HG03095 (cell line): ENCODE data around the gene PLD6.
"Not testable (repeated sequence)": the region's sequence is repeated elsewhere in the genome, so short reads cannot be mapped to it uniquely, and the experiment has no call there.

Experiments used
- ATAC-seq: cut with Tn5 transposase; IDR thresholded peaks from one replicate; pipeline ENCODE4 v1.9.1; 2021; ENCODE audit warnings: moderate library complexity; ENCODE audit not compliant: unreplicated experiment

Gene PLD6, protein sequence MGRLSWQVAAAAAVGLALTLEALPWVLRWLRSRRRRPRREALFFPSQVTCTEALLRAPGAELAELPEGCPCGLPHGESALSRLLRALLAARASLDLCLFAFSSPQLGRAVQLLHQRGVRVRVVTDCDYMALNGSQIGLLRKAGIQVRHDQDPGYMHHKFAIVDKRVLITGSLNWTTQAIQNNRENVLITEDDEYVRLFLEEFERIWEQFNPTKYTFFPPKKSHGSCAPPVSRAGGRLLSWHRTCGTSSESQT

DNA sequence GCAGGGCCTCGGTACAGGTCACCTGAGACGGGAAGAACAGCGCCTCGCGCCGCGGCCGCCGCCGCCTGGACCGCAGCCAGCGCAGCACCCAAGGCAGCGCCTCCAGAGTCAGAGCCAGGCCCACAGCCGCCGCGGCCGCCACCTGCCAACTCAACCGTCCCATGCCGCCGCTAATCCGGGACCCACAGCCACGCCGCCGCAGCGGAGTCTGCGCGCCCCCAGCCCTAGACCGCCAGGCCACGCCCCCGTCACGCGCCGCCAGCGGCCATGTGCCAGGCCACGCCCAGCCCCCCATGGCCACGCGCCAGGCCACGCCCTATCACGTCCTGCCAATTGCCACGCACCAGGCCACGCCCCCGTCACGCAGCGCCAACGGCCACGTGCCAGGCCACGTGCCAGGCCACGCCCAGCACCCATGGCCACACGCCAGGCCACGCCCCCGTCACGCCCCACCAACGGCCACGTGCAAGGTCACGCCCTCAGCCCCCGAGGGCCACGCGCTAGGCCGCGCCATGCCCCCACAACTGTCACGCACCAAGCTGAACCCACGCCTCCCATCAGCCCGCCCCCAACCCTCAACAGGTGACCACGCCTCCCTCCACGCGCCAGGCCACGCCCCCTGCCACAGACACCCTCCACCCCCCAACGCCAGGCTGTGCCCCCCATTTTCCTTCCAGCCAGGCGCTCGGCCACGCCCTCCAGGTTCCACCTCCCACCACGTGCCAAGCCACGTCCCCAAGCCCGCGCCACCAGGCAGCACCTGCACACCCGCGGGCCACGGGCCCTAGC lies at the start of gene PLD6:
PLD6 (minus strand) TSS at position 210 of the 789 bp plus-strand sequence; CDS start at position 163, 47 bp downstream.
- no peak for ATAC-seq

DNA sequence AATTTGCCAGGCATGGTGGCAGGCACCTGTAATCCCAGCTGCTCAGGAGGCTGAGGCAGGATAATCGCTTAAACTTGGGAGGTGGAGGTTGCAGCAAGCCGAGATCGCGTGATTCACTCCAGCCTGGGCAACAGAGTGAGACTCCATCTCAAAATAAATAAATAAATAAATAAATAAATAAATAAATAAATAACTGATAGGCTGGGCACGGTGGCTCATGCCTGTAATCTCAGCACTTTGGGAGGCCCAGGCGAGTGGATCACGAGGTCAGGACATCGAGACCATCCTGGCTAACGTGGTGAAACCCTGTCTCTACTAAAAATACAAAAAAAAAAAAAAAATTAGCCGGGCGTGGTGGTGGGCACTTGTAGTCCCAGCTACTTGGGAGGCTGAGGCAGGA lies 49.6 kb upstream of the PLD6 start:
- not testable (repeated sequence) for ATAC-seq

DNA sequence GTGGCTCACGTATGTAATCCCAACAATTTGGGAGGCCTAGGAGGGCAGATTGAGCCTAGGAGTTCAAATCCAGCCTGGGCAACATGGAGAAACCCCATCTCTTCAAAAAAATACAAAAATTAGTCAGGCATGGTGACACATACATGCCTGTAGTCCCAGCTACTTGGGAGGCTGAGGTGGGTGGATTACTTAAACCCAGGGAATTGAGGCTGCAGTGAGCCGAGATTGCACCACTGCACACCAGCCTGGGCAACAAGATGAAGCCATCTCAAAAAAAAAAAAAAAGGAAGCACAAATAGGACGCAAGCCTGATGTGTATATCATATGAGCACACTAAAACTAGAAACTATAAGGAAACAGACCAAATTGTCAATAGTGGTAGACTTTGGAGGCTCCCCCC lies 47.9 kb upstream of the PLD6 start:
- no peak for ATAC-seq

DNA sequence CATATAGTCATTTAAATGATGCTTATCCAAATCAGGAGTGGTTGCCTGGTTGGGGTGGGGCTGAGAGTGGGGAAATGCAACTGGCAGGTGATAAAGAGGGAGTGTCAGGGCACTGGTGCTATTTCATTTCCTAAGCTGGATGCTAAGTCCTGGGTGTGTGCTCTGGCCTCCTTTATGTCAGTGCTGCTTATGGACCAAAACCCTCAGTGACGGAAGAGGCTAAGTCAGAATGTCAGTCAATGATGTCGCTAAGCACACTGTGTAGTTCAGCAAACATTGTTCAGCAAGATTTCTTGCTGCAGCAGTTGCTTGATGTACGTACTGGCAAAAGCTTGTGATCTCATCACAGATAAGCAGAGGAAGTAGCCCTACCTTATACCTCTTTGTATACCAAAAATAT lies 47.3 kb upstream of the PLD6 start:
- ATAC-seq, result no peak

DNA sequence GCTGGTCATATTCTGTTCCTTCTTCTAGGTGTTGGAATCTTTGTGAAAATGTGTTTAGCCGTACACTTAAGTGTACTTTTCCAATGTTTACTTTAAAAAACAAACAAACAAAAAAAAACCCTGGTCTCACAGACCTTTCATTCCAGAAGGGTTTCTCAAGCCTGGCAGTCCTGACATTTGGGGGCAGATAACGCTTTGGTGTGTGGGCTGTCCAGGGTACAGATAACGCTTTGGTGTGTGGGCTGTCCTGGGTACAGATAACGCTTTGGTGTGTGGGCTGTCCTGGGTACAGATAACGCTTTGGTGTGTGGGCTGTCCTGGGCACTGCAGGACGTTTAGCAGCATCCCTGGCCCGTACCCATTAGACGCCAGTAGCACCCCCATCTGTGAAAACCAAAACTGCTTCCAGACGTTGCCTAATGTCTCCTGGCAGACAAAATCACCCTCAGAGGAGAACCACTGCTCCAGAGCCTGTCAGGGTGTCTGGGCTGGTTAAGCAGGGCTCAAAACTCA lies 46.1 kb upstream of the PLD6 start:
- ATAC-seq, result no peak

DNA sequence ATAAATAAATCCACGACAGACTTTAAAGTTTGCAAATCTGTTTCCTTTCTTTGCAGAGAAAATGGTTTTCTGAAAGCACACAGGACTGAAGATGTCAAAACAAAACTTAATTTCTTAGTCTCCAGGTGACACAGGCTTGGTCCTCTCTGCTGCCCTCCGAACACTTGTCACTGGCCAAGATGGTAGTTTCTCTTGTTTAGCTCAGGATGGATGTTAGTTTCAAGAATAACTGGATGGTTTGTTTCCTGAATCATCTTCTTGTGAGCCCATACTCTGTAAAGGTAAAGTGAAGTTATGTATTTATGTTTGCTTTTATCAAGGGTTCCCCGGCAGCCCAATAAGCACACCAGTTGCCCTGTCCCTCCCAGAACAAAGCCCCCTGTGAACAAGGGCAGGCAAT lies 40.7 kb upstream of the PLD6 start:
- ATAC-seq, result no peak

DNA sequence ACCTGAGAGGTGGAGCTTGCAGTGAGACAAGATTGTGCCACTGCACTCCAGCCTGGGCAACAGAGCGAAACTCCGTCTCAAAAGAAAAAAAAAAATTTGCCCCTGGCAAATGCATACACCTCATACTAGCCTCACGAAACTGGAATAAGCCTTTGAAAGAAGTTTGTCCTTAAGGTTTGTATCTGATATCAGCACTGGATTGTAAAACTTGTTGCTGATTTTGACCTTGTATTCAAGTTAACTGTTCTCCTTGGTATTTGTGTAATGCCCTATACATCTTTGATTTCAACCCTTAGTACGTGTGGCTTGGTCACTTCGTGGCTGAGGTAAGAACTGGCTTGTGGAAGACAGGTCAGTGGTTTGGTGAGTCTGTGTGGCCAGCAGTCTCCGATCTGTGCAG lies 37.0 kb upstream of the PLD6 start:
- no peak for ATAC-seq

DNA sequence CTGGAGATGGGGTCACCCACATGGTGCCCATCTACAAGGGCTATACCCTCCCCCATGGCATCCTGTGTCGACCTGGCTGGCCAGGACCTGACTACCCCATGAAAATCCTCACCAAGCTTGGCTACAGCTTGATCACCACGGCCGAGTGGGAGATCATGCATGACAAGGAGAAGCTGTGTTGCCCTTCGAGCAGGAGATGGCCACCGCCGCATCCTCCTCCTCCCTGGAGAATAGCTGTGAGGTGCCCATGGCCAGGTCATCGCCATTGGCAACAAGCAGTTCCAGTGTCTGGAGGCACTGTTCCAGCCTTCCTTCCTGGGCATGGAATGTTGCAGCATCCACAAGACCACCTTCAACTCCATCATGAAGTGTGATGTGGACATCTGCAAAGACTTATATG lies 36.1 kb upstream of the PLD6 start:
- no peak for ATAC-seq

DNA sequence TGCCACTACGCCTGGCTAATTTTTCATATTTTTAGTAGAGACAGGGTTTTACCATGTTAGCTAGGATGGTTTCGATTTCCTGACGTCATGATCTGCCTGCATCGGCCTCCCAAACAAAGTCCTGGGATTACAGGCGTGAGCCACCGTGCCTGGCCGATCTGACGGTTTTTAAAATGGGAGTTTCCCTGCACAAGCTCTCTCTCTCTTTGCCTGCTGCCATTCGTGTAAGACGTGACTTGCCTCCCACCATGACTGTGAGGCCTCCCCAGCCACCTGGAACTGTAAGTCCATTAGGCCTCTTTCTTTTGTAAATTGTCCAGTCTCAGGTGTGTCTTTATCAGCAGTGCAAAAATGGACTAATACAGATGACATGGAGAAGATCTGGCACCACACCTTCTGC lies 35.5 kb upstream of the PLD6 start:
- ATAC-seq, result no peak

DNA sequence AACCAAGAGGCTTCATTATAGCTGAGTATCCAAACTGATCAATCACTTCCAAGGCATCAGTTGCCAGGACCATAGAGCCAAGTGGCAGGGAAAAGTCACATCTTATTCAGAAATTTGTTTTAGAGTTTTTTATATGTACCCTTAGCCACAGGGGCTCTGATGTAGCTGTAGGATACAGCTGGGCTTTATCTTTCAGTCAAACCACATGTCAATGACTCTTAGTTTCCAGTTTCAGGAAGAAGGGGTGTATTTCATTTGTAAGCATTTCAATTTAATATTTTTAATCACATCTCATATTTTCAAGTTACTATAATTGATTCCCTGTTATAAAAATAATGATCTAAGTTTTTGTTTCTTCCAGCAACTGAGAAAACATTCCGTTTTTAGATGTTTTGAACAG lies 33.7 kb upstream of the PLD6 start:
- ATAC-seq, result no peak

DNA sequence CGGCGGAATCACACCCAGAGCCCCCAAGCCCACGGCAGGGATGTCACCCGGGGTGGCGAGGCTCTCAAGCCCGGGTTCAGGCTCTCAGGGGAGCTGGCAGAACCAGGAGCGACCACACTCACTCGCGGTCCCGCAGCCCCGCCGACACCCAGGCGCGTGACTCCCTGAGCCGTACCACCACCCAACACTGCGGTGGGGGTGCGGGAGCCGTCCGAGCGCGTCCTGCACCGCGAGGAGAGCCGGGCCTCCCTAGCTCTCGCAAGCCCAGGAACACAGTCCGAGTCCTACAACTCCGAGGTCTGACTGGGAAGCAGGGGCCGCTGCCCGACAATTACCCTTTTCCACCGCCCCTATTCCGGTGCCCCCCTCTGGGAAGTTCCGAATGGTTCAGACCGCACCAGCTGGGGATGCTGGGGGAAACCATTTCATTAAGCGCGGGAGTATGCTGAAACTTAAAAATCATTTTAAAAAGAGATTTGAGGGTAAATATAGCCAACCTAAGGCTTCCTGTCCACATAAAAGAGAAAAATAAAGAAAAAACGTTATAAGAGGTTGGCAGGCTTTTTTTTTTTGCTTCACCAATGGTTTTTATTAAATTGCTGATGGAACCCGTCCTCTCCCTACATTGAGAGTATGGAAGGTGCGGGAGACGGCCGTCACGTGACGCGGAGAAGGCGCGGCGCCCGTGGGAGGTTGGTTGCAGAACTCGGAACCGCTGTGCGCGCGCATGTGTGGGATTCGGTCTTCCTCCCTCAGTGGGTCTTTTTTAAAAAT lies 31.1 kb upstream of the PLD6 start, which contains the start of gene FLCN:
FLCN (minus strand) TSS at position 143 of the 774 bp plus-strand sequence. CDS start 9,031 bp downstream, outside the sequence.
- peak; percentile 71 for ATAC-seq

DNA sequence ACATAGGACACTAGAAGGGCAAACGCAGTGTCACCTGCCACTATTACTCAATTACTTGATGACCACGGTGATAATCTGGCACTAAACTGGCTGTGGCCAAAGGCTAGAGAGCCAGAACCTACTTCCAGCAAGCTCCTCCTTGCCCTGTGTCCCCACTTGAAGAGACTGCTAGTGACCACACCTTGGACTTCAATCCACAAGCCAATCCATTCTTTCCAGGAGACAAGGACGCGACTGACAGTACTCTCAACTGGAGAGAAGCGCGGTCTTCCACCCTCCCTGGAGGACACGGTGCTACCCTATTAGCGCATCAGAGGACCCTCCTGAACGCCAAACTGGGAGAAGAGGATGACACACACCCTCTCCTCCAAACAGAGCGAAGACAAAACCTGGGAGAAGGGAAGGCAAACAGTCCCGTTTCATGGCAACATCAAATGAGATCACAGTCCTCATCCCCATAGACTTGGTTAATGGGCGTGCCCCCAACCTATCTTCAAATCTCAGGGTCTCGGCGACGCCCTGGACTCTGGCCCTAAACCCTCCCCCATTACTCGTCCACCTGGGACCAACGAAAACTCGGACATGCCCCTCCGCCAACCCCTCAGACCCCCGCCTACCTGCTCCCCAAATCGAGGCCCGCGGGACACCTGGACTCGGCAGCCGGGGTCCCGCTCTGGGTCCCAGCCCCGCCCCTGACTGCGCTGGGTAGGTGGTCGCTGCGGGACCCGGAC lies 30.3 kb upstream of the PLD6 start:
- peak; percentile 7 for ATAC-seq

DNA sequence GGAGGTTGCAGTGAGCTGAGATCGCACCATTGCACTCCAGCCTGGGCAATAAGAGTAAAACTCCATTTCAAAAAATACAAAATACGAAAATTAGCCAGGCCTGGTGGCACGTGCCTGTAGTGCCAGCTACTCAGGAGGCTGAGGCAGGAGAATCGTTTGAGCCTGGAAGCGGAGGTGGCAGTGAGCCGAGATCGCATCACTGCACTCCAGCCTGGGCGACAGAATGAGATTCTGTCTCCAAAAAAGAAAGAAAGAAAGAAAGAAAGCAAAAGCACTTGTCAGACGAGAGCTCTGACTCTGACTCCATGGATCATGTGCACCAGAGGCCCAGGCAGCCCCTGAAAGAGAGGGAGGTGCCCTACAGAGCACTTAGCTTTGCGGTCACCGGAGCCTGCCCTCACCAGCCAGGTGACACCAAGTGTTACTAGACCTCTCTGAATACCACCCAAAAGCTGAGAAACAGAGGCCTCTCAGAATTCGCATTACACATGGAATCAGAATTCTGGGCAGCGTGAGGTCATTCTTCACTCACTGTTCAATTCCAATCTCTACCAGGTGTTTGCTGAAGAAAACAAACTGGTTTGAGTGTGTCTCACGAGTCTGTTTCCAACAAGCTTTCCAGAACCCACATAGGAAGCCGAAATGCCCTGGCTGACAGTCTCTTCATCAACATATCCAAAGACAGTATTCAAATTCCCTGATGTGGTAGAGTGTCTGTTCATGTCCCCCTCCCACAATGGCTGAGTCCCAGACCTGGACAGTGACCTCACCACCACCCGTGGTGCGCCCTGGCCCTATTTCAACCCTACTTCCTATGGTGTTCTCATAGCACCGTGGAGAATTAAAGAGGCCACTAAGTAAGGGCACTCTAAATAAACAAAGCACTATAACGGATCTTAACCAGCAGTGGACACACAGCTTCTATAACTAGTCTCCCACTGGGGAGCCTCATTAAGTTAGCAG lies 29.4 kb upstream of the PLD6 start:
- ATAC-seq, result no peak

DNA sequence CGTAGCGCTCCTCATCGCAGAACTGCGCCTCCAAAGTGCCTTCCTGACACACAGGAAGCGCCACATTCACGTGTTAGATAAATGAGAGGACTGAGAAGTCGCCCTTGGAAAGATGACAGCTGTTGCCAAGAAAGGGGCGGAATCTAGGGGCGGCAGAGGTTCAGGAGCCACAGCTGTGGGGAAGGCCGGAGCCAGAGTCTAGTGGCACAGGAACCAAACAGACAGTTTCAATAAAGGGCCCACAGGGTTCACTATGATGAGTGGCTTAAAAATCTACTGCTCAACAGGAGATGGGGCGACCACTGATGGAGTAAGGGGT lies 26.1 kb upstream of the PLD6 start:
- ATAC-seq, result no peak

DNA sequence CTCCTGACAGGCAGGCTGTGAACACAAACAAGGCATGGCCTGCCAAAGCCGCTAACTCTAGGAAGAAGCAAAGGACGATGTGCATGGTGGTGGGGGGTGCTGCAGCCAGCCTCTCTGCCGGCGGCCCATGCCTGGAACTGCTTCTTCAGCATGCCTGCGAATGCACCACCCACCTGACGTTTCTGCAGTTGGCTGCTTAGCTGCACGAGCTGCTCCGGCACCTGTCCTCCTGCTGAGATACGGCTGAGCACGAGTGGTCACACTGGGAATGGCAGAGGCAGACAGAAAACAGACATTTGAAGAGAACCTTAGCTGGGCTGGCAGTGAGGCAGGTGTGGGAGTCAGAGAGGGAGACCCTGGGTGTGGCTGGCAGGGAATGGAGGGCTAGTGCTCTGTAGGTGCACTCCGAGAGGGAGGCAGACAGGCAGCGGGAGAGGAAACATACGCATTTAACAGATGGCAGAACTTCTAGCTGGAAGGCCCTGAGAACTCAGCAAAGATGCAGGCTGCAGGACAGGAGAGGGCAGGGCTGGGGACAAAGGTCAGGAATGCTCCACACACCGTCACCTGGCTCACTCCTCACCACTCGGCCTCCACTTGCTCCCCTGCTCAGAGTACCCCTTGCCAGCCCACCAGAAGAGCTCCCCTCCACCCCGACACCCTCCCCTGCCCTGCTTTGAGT lies 25.6 kb upstream of the PLD6 start:
- no peak for ATAC-seq

DNA sequence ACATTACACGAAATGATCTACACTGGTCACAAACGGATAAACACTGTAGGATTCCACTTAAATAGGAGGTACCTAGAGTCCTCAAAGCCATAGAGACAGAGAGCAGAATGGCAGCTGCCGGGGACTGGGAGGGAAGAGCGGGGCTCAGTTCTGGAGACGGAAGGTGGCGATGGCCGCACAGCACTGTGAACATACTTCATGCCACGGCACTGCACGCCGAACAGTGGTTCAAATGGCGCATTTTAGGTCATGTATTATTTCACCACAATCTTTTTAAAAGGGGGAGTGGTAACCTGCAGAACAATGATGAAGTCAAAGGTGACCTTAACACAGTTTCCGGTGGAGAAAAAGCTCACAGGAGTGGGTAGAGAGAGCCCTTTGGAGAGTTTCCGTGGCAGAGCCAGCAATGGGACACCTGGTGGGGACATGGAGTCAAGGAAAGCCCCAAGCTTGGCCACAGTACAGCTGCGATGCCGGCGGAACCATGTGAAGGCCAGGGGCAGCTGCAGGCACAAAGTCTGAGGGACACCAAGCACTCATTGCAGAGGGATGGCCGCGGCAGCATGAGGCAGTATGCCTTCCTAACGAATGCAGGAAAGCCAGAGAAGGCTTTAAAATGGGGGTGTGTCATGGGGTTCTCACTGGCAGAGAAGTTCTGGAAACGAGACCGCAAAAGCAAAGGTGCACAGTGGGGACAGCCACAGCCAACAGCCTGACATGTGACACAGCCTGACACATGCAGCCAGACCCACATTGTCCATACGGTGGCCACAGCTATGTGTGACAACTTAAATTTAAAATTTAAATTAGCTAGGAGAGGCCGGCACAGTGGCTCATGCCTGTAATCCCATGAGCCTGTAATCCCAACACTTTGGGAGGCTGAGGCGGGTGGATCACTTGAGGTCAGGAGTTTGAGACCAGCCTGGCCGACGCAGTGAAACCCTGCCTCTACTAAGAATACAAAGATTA lies 23.6 kb upstream of the PLD6 start:
- no peak for ATAC-seq

DNA sequence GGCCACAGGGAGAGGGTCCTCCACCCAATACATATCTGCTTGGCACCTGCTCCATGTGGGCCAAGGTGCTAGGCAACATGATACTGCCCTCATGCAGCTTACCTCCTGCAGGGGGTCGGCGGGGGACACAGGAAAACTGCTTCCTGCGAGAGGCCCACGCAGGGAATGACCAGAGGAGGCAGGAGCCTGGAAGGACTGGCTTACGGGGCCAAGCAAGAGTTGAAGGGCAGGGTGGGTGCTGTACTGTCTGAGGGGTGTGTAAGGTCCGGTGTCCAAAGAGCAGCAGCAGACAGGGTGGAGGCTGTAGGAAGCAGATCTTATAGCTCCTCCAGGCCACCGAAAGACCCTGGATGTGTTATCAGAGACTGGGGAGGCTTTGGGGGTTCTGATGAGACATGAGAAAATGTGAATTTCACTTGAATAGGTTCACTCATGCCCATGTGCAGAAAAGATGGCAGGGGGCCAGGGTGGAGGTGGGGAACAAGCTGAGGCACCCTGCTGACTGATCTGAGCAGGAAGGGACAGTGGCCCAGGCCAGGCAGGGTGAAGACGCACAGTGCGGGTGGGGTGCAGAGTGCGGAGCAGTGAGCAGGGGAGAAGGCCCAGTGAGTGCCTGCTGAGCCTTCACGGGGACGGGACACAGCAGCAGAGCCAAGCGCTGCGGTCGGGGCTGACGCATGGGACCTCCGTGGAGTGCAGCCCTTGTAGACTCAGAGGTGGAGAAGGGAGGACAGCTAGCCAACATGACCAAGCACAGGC lies 22.6 kb upstream of the PLD6 start:
- ATAC-seq, result no peak
